GM21367 (cell line): ENCODE measurements around the gene COL23A1.

Experiments used
- ATAC-seq: cut with Tn5 transposase; IDR thresholded peaks from one replicate; pipeline ENCODE4 v1.9.1; 2021; ENCODE audit not compliant: unreplicated experiment

The COL23A1 gene

GRCh38 chr5:178350361-178351220 lies 239.6 kb downstream of the COL23A1 start:
- no peak for ATAC-seq

DNA sequence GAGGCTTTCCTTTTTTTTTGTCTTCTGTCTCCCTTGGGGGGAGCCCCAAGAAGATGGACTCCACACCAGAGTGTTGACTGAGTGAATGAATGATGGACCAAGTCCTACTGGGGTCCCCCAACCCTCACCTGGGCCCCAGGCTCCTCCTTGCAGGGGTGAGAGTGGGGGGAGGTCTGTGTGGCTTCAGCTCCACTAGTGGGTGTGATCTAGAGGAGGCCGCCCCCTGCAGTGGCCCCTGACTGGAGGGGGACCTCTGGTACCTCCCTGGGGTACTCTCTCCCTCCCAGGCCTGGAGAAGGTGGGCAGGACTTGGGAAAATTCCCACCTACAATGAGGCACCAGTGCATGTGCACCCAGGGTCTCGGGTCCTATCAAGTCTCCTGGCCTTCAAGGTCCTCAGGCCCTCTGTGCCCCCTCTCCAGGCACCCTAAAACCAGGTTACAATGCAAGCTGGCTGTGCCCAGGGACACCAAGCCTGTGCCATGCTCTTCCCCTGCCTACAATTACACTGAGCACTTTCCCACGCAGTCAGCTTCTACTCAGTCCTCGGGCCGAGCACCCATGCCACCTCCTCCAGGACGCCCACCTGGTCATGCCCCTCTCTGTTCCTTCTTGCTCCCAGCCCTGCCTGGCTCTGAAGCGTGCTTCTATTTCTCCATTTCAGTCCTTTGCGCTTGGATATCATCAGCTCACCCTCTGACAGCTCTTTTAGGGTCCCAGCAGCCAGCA lies 240.4 kb downstream of the COL23A1 start:
- no peak for ATAC-seq

GRCh38 chr5:178349075-178349511 lies 241.1 kb downstream of the COL23A1 start:
- no peak for ATAC-seq

DNA sequence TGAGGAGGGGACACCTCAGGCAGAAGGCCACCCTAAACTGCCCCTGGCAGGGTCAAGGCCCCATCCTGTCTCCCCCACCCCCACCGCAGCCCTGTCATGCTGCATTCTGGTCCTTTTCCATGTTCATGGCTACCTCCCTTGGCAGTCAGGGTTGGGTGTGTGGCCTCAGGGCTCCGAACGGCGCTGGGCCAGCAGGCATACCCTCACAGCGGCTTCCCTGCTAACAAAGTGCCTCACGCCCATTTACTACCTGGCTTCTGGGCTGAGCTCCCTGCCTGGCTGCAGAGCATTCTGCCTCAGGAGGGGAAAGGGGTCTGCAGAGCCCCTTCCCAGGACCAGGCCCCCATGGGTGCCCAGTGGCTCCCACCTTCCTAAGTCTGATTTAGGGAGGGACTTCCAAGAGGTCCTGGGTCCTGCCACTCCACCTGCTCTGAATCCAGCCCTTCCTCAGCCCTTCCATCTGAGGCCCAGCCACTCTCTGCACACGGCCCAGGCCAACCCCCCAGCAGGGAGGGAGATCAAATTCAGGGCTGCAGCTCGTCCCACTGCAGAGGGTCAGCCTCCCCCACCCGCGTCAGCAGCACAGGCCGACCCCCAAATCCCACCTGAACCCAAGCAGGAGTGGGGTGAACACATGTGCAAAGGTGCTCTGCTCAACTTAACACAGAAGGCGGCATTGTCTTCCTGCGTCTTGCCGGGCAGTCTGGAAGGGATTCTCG lies 241.7 kb downstream of the COL23A1 start:
- no peak for ATAC-seq

DNA sequence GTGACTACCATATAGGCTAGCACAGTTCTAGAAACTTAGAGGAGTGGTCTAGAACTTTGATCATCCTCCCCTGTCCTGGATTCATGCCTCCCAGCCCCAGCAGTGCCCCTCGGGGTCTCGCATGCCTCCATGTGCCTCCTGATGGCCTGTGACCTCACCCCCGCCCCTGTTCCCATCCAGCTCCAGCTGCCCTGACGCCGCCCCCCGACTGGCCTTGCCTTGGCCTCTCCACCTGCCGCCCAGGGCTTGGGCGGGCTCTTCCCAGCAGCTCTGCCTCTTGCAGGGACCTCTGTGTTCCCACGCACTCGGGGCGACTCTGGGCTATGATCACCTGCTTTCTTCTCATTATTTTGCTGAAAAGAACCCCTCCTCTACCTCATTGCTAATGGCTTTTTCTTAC lies 242.2 kb downstream of the COL23A1 start:
- no peak for ATAC-seq

GRCh38 chr5:178346607-178347334 lies 243.4 kb downstream of the COL23A1 start:
- ATAC-seq: no peak

DNA sequence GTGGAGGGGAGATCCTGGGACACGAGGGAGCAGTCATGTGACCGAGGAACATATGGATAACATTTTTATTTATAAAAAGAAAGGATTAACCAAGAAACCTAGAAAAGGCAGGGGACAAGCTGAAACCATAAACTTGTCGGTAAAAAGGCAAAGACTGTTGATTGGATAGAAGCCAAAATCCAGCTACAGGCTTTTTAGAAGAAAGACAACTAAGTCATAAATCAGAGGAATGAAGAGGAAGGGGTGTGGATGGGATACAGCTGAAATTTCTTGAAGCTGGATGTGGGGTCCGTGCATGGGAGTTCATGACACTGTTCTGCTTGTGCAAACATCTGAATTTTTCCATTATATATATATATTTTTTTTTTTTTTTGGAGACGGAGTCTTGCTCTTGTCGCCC lies 246.9 kb downstream of the COL23A1 start:
- no peak for ATAC-seq

GRCh38 chr5:178341851-178342140 lies 248.4 kb downstream of the COL23A1 start:
- no peak for ATAC-seq

GRCh38 chr5:178341091-178341850 lies 248.9 kb downstream of the COL23A1 start:
- no peak for ATAC-seq

- no peak for ATAC-seq
These were observed 249.6 kb downstream of the COL23A1 start for GRCh38 chr5:178340637-178341036.

DNA sequence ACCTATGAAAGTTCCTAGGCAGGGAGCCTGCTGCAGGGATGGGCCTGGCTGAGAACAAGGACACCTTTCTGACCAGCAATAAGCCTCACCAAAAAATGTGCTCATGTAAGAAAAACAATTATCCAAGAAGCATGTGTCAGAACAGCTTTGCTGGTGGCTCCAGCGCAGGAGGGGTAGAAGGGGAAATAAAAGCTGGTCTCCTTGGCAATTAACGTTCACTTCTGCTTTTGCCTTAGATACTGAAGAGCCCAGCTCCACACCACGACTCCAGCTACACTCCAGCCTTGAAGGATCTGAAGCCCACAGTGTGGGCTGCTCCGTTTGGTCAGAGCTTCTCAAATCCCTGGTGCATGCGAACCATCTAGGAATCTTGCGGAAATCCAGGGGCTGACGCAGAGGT lies 250.0 kb downstream of the COL23A1 start:
- ATAC-seq: no peak

DNA sequence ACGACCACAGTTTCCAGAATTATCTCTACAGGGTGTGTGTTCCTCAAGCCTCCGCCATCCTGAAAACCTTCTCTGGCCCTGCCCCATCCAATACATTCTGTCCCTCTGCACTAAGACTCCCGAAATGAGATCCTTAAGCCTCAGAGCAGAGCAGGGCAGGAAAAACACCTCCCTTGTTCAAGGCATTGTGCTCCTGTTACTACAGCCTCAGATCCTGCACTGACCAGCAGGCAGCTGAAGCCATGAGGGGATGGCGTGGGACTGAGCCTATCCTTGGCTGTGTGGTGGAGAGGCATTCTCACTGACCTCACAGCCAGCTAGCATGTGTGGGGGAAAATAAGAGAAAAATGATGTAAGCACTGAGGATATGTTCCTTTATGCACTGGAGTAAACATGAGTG lies 250.9 kb downstream of the COL23A1 start:
- ATAC-seq: no peak

GRCh38 chr5:178338750-178339144 lies 251.4 kb downstream of the COL23A1 start:
- ATAC-seq: no peak

GRCh38 chr5:178338126-178338749 lies 252.0 kb downstream of the COL23A1 start:
- ATAC-seq: no peak

DNA sequence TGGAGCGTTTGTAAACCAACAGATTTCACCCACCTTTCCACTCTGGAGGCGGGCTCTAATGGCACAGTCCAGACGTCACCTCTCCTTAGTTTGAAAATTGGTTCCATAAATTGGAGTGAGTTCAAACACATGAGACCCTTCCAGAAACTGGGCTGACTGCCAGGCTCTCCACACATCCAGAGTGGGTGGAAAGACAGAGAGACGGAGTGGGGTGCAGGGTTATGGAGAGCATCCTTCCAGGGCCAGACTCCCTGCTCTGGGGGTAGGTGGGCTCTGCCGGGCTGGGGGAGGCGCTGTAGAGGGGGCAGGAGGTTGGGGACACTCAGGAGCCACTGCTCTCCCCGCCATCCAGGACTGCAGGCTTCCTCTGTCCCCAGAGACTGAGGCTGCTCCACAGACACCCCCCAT lies 252.9 kb downstream of the COL23A1 start:
- ATAC-seq: no peak

DNA sequence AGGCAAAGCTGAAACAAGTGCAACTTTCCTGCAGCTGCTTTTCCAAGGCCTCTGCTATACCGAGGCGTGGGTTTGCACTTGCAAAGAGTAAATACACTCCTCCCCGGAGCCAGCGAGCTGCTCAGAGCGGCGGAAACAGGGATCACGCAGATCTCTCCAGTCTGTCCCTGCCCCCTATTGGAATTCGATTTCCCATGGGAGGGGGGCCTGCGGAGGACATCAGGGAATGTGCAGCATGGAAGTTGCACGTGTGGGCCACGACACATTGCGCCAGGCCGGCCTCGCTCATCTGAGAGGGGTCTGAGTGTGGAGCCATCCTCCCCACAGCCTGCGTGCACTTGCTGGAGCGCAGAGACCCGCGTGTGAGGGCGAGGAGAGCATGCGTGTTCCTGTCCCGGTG lies 253.3 kb downstream of the COL23A1 start:
- no peak for ATAC-seq

DNA sequence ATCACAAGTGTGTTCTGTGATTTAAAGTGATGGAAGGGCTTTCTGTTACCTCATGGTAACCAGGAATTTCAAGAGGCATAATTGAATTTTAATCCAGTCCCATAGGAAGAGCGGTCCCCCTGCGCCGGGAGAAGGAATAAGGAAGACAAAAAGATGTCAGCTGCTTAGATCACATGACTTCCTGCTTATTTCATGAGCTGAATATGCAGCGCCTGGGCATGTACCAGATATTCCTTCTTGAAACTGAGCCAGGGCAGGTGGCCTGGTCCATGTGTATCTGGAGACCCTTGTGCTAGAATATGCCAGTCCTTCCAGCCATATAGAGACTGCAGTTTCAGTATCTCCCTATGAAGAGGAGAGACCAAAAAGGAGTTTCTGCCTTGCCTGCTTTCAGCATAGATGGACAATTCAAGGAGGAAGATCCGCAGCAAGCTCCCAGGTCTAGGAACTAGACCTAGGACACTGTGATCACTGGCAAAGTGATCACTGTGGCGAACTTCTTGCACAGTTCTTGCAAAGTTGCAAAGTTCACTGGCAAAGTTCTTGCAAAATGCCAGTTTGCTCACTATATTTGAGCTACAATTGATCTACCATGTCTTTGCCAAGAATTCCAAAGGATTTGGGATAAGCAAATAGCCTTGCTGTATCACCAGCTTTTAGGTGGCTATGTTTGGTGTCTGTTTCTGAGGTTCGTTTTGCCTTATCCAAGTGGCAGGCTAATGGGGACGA lies 254.7 kb downstream of the COL23A1 start:
- no peak for ATAC-seq

- ATAC-seq: no peak
These were observed 255.3 kb downstream of the COL23A1 start for GRCh38 chr5:178334861-178335260.

- no peak for ATAC-seq
These were observed 256.2 kb downstream of the COL23A1 start for GRCh38 chr5:178333821-178334481.
